ENCODE measurements around the gene UQCC5.

UQCC5 gene

DNA sequence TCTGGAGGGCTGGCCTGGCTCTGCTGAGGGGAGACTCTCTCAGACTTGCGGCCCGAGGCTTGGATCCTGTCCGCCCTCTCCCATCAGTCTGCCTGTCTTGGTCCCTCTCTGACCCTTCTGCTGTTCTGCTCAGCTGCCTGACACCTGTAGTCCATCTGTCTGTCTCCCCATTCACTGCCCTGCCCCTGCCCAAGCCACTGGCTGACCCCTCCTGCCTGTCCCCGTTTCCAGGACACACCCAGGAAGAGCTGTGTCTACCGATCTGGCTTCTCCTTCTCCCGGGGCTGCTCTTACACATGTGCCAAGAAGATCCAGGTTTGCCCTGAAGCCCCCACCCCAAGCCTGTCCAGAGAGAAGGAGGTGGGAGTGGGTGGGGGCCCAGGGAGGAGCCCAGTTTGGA is 21.2 kb upstream of the UQCC5 start:
- FAIRE-seq, result no peak
- TF ChIP-seq POLR2A (IDR thresholded peaks at IDR 0.05; ENCODE audit: low read depth, low read length) (no peak), SPI1 (IDR thresholded peaks at IDR 0.05; ENCODE audit: low read depth, low read length) (no peak), POU2F2 (IDR thresholded peaks at IDR 0.05; ENCODE audit: low read depth, low read length) (no peak), PAX5 (IDR thresholded peaks at IDR 0.05; ENCODE audit: insufficient read depth, low read length, severe bottlenecking) (no peak), TAF1 (IDR thresholded peaks at IDR 0.05; ENCODE audit: low read depth, low read length) (no peak), POLR2AphosphoS5 (IDR thresholded peaks at IDR 0.05; ENCODE audit: low read depth, low read length) (no peak)
- no peak for DNase-seq (ENCODE audit: insufficient read length, low spot score)

DNA sequence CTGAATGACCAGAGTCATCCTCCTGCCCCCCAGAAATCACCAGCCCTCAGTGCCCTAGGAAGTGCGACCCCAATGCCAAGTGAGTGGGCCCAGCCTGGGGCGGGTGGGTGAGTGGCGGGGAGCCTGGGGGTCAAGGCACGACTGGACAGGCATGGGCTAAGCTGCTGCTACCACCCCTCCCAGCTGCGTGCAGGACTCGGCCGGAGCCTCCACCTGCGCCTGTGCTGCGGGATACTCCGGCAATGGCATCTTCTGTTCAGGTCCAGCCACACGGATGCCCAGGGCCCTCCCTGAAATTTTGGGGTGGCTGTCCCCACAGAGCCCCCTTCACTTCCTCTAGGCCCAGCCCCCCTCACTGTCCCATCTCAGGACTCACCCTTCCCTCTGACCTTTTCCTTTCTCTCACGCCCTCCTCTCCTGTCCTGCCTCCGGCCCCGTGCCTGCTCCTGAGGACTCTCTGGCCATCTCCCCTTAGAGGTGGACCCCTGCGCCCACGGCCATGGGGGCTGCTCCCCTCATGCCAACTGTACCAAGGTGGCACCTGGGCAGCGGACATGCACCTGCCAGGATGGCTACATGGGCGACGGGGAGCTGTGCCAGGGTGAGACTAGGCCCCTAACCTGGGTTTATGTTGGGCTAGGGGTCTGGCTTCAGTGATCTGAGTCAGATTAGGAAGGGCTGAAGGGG is 19.8 kb upstream of the UQCC5 start:
- no peak for FAIRE-seq
- no peak for TF ChIP-seq SPI1 (IDR thresholded peaks at IDR 0.05; ENCODE audit: low read depth, low read length)
- TF ChIP-seq POLR2AphosphoS5 (IDR thresholded peaks at IDR 0.05; ENCODE audit: low read depth, low read length), result no peak
- TF ChIP-seq POLR2A (IDR thresholded peaks at IDR 0.05; ENCODE audit: low read depth, low read length), result no peak
- no peak for TF ChIP-seq PAX5 (IDR thresholded peaks at IDR 0.05; ENCODE audit: insufficient read depth, low read length, severe bottlenecking)
- no peak for DNase-seq (ENCODE audit: insufficient read length, low spot score)

DNA sequence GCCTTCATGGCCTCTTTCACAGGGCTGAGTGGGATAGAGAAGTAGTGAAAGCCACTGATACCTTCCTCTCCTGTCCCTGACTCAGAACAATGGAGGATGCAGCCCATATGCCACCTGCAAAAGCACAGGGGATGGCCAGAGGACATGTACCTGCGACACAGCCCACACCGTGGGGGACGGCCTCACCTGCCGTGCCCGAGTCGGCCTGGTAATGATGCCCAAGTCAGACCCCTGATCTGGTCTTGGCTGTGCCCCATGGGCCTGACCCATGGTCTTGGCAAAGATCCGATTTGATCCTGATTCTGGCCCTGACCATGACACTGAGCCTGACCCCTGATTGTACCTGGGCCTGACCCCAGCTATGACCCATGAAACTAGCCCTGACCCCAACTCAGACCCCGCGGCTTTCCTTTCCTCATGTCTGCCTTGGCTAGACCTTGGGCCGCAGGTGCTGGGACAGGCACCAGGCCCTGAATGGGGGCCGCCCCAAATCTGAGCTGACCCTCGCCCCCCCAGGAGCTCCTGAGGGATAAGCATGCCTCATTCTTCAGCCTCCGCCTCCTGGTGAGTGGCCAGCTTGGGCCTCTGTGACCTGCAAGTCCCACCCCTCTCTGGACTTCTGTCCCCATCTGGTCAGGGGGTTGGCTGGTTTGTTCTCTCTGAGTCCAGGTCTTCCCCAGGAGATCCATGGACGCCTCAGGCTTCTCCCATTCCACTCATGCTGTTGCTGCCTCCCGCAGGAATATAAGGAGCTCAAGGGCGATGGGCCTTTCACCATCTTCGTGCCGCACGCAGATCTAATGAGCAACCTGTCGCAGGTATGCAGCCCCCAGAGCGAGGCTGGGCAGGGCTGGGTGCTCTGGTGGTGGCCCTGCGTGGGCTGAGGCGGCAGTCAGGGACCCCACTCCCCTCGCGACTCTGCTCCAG is 18.3 kb upstream of the UQCC5 start:
- TF ChIP-seq SPI1 (IDR thresholded peaks at IDR 0.05; ENCODE audit: low read depth, low read length), result no peak
- no peak for TF ChIP-seq PAX5 (IDR thresholded peaks at IDR 0.05; ENCODE audit: insufficient read depth, low read length, severe bottlenecking)
- TF ChIP-seq TAF1 (IDR thresholded peaks at IDR 0.05; ENCODE audit: low read depth, low read length), result no peak
- no peak for TF ChIP-seq POLR2AphosphoS5 (IDR thresholded peaks at IDR 0.05; ENCODE audit: low read depth, low read length)
- TF ChIP-seq POLR2A (IDR thresholded peaks at IDR 0.05; ENCODE audit: low read depth, low read length), result no peak
- no peak for TF ChIP-seq POU2F2 (IDR thresholded peaks at IDR 0.05; ENCODE audit: low read depth, low read length)
- DNase-seq (ENCODE audit: insufficient read length, low spot score) (no peak), FAIRE-seq (no peak)

DNA sequence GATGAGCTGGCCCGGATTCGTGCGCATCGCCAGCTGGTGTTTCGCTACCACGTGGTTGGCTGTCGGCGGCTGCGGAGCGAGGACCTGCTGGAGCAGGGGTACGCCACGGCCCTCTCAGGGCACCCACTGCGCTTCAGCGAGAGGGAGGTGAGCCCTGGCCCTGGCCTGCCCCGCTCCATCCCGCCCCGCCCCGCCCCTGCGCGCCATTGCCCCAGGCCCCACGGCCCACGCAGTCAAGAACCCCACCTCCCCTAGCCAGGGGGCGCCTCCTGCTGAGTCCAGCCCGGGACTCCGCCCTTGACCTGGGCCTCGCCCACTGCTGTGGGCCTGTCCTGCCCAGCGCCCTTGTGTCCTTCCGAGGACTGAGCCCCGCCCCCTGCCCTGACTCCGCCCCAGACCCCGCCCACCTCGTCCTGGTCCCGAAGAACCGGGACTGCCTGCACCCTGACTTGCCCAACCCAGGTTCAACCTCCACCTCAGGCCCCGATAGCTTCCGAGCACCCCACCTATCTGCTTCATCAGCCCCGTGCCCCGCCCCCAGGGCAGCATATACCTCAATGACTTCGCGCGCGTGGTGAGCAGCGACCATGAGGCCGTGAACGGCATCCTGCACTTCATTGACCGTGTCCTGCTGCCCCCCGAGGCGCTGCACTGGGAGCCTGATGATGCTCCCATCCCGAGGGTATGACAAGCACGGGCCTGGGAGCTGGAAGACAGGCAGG is 17.5 kb upstream of the UQCC5 start:
- DNase-seq (ENCODE audit: insufficient read length, low spot score), result no peak
- FAIRE-seq, result no peak
- TF ChIP-seq SPI1 (IDR thresholded peaks at IDR 0.05; ENCODE audit: low read depth, low read length), result no peak
- no peak for TF ChIP-seq POLR2AphosphoS5 (IDR thresholded peaks at IDR 0.05; ENCODE audit: low read depth, low read length)
- TF ChIP-seq POLR2A (IDR thresholded peaks at IDR 0.05; ENCODE audit: low read depth, low read length), result no peak
- no peak for TF ChIP-seq POU2F2 (IDR thresholded peaks at IDR 0.05; ENCODE audit: low read depth, low read length)
- no peak for TF ChIP-seq TAF1 (IDR thresholded peaks at IDR 0.05; ENCODE audit: low read depth, low read length)
- TF ChIP-seq PAX5 (IDR thresholded peaks at IDR 0.05; ENCODE audit: insufficient read depth, low read length, severe bottlenecking), result no peak

DNA sequence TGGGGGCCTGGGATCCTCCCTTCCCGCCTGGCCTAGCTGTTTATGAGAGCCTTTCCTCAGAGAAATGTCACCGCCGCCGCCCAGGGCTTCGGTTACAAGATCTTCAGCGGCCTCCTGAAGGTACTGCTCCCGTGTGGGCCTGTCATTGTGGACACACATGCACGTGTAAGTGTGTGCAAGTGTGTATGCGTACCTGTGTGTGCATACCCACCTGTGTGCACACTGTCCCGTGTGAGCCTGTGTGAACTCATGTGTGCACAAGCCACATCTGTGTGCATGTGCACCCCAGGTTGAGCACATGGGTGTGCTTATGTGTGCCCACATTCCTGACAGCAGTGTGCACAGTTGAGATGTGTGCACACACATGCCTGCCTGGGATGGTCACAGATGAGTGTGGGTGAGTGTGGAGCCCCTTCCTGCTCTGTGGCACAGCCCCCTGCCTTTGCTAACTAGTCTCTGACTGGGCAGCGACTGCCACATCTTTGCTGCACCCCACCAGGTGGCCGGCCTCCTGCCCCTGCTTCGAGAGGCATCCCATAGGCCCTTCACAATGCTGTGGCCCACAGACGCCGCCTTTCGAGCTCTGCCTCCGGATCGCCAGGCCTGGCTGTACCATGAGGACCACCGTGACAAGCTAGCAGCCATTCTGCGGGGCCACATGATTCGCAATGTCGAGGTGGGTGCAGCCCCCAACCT is 16.8 kb upstream of the UQCC5 start:
- TF ChIP-seq POLR2AphosphoS5 (IDR thresholded peaks at IDR 0.05; ENCODE audit: low read depth, low read length) (no peak), SPI1 (IDR thresholded peaks at IDR 0.05; ENCODE audit: low read depth, low read length) (no peak), POU2F2 (IDR thresholded peaks at IDR 0.05; ENCODE audit: low read depth, low read length) (no peak), PAX5 (IDR thresholded peaks at IDR 0.05; ENCODE audit: insufficient read depth, low read length, severe bottlenecking) (no peak), TAF1 (IDR thresholded peaks at IDR 0.05; ENCODE audit: low read depth, low read length) (no peak), POLR2A (IDR thresholded peaks at IDR 0.05; ENCODE audit: low read depth, low read length) (no peak)
- FAIRE-seq (no peak), DNase-seq (ENCODE audit: insufficient read length, low spot score) (no peak)

DNA sequence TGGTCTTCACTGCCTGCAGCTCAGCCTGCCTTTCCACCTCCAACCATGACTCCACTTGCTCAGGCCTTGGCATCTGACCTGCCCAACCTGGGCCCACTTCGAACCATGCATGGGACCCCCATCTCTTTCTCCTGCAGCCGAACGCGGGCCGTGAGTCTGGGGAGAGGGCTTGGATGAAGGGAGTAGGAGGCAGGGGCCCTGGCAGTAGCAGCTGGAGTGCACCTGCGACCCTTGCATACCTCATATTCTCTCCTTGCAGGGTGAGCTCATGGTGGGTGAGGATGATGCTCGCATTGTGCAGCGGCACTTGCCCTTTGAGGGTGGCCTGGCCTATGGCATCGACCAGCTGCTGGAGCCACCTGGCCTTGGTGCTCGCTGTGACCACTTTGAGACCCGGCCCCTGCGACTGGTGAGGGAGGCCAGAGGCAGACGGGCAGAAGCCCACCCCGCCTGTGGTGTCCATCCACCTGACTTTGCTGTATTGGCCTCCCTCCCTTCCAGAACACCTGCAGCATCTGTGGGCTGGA is 16.2 kb upstream of the UQCC5 start:
- DNase-seq (ENCODE audit: insufficient read length, low spot score) (no peak), FAIRE-seq (no peak)
- TF ChIP-seq TAF1 (IDR thresholded peaks at IDR 0.05; ENCODE audit: low read depth, low read length) (no peak), PAX5 (IDR thresholded peaks at IDR 0.05; ENCODE audit: insufficient read depth, low read length, severe bottlenecking) (no peak), SPI1 (IDR thresholded peaks at IDR 0.05; ENCODE audit: low read depth, low read length) (no peak), POLR2AphosphoS5 (IDR thresholded peaks at IDR 0.05; ENCODE audit: low read depth, low read length) (no peak), POLR2A (IDR thresholded peaks at IDR 0.05; ENCODE audit: low read depth, low read length) (no peak), POU2F2 (IDR thresholded peaks at IDR 0.05; ENCODE audit: low read depth, low read length) (no peak)

DNA sequence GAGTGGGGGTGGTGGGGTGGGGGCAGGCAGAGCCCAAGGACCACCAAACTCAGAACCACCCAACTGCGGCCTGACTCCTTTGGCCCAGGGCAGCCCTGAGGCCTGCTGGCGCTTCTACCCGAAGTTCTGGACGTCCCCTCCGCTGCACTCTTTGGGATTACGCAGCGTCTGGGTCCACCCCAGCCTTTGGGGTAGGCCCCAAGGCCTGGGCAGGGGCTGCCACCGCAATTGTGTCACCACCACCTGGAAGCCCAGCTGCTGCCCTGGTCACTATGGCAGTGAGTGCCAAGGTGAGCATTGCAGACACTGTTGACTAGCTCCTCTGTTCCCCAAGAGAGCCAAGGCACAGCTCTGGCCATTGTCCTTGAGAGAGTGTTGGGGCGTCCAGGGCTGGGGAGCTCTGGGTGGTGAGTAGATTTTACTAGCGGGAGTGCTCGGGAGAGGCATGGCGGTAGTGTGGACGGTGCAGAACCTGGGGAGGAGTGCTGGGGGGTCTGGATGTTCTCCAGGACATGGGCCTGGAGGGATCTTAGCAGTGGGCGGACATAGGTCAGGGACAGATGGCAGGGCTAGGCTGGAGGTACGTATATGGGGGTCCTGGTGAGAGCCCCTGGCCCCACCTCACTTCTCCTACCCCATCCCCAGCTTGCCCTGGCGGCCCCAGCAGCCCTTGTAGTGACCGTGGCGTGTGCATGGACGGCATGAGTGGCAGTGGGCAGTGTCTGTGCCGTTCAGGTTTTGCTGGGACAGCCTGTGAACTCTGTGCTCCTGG is 15.5 kb upstream of the UQCC5 start:
- DNase-seq (ENCODE audit: insufficient read length, low spot score) (no peak), FAIRE-seq (no peak)
- TF ChIP-seq POLR2A (IDR thresholded peaks at IDR 0.05; ENCODE audit: low read depth, low read length), result no peak
- TF ChIP-seq SPI1 (IDR thresholded peaks at IDR 0.05; ENCODE audit: low read depth, low read length), result no peak
- no peak for TF ChIP-seq PAX5 (IDR thresholded peaks at IDR 0.05; ENCODE audit: insufficient read depth, low read length, severe bottlenecking)
- no peak for TF ChIP-seq POLR2AphosphoS5 (IDR thresholded peaks at IDR 0.05; ENCODE audit: low read depth, low read length)
- no peak for TF ChIP-seq TAF1 (IDR thresholded peaks at IDR 0.05; ENCODE audit: low read depth, low read length)

DNA sequence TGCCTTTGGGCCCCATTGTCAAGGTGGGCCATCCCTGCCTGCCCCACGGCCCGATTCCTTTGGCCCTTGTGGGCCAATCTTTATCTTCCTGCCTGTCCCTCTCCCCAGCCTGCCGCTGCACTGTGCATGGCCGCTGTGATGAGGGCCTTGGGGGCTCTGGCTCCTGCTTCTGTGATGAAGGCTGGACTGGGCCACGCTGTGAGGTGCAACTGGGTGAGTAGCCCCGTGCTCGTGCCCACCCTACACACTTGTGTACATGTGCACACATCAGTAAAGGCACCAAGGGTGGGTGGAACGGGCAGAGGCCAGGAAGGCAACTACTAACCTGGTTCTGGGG is 14.9 kb upstream of the UQCC5 start:
- DNase-seq (ENCODE audit: insufficient read length, low spot score) (no peak), FAIRE-seq (no peak)
- no peak for TF ChIP-seq POLR2A (IDR thresholded peaks at IDR 0.05; ENCODE audit: low read depth, low read length)
- no peak for TF ChIP-seq POU2F2 (IDR thresholded peaks at IDR 0.05; ENCODE audit: low read depth, low read length)
- no peak for TF ChIP-seq POLR2AphosphoS5 (IDR thresholded peaks at IDR 0.05; ENCODE audit: low read depth, low read length)
- TF ChIP-seq SPI1 (IDR thresholded peaks at IDR 0.05; ENCODE audit: low read depth, low read length), result no peak
- no peak for TF ChIP-seq TAF1 (IDR thresholded peaks at IDR 0.05; ENCODE audit: low read depth, low read length)
- no peak for TF ChIP-seq PAX5 (IDR thresholded peaks at IDR 0.05; ENCODE audit: insufficient read depth, low read length, severe bottlenecking)
